RWPE1 (cell line): ENCODE measurements around the gene CDH20.

Experiments
- CTCF ChIA-PET: fragments of 350-600 bp; sonication (Branson Sonifier 250); formaldehyde crosslinking; extraction: SDS; loops from one replicate; lab custom pipeline; 2021; lab: Yijun Ruan, JAX
- POLR2A ChIA-PET: fragments of 400-600 bp; formaldehyde crosslinking; extraction: SDS; loops from one replicate; lab custom pipeline; 2020; ENCODE audit warnings: antibody characterized with exemption; ENCODE audit not compliant: low non-redundant PET; lab: Yijun Ruan, JAX
- DNase-seq: peaks from one replicate; pipeline ENCODE4 v3.0.0; 2012; ENCODE audit warnings: low spot score
- H3K27ac ChIP-seq: fragments of 450-650 bp; 2 replicates; pipeline ENCODE4 v1.5.1; 2017
- TF ChIP-seq, protein P1 (sequence below): fragments of 450-650 bp; conservative IDR thresholded peaks from 2 replicates; pipeline ENCODE4 v1.5.1; 2017; ENCODE audit warnings: low read depth, mild to moderate bottlenecking

Gene CDH20

DNA sequence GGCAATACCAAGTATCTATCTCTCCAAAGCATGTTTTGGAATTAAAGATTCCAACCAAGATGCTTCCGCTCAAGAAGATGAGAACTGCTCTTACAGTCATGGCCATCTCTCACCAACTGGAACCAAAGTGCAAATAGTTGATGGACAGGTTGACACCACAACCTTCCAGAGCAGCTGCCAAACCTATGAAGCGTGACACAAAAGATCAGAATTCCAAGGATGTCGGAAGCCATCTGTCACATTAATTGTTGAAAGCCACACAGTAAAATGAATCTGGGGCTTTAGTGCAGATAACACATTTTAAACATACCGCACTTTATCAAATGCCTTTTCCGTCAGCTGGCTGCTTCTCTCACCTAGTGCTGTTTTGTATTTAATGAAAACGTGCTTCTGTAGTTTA, 195.7 kb downstream of the CDH20 start:
- TF ChIP-seq, protein P1, sequence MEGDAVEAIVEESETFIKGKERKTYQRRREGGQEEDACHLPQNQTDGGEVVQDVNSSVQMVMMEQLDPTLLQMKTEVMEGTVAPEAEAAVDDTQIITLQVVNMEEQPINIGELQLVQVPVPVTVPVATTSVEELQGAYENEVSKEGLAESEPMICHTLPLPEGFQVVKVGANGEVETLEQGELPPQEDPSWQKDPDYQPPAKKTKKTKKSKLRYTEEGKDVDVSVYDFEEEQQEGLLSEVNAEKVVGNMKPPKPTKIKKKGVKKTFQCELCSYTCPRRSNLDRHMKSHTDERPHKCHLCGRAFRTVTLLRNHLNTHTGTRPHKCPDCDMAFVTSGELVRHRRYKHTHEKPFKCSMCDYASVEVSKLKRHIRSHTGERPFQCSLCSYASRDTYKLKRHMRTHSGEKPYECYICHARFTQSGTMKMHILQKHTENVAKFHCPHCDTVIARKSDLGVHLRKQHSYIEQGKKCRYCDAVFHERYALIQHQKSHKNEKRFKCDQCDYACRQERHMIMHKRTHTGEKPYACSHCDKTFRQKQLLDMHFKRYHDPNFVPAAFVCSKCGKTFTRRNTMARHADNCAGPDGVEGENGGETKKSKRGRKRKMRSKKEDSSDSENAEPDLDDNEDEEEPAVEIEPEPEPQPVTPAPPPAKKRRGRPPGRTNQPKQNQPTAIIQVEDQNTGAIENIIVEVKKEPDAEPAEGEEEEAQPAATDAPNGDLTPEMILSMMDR: no peak
- ChIA-PET CTCF (no interaction called here), POLR2A (no interaction called here)
- no peak for DNase-seq
- no peak overlapping the region for H3K27ac ChIP-seq

DNA sequence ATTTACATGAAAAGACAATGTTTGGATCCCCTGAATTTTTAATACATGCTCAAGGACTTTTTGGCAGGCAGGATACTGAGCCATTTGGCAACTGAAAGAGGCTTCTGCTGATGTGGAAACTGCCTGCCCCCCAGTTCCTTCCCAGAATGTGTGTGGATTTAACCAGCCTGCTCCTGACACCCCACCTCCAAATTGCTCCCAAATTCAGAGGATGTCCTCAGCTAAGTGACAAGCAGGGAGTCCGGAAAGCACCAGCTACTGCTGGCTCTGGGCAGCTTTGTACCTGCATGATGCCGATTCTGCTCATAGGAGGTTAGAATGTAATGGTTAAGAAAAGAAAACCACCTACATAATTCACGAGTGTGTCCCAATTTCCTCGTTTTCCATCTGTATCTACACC, 197.5 kb downstream of the CDH20 start:
- H3K27ac ChIP-seq: no peak overlapping the region
- TF ChIP-seq, protein P1: no peak
- ChIA-PET CTCF (no interaction called here), POLR2A (no interaction called here)
- no peak for DNase-seq

- no peak overlapping the region for H3K27ac ChIP-seq
- POLR2A ChIA-PET: no interaction called here
- DNase-seq: no peak
- TF ChIP-seq, protein P1: no peak
- CTCF ChIA-PET: no interaction called here
These were observed 198.0 kb downstream of the CDH20 start for GRCh38 chr18:61531182-61531581.

GRCh38 chr18:61531891-61532290, 198.7 kb downstream of the CDH20 start:
- no peak for DNase-seq
- ChIA-PET POLR2A (no interaction called here), CTCF (interaction anchor here (0.6 to 0.7 kb wide), 2 partner anchors 165 to 426 kb away, joined by 3 read pairs; no protein-coding TSS in a partner anchor)
- H3K27ac ChIP-seq: no peak overlapping the region
- TF ChIP-seq, protein P1: no peak

DNA sequence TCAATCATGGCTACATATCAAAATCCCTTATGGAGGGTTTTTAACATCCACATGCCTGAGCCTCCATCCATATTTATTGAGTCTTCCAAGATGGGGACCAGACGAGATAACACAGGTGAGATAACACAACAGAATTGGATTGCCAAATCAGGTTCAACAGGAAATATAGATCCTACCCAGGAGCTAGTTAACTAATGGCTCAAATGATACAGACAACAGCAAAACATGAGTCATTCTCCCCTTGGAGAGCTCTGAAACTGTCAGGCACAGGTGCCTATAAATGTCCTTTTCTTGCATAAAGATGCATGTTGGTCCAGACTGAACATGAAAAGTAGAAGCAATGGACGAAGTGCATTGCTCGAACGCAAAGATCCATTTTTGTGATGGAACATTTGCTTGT, 202.2 kb downstream of the CDH20 start:
- DNase-seq: no peak
- H3K27ac ChIP-seq: no peak overlapping the region
- CTCF ChIA-PET: no interaction called here
- POLR2A ChIA-PET: no interaction called here
- TF ChIP-seq, protein P1: no peak

DNA sequence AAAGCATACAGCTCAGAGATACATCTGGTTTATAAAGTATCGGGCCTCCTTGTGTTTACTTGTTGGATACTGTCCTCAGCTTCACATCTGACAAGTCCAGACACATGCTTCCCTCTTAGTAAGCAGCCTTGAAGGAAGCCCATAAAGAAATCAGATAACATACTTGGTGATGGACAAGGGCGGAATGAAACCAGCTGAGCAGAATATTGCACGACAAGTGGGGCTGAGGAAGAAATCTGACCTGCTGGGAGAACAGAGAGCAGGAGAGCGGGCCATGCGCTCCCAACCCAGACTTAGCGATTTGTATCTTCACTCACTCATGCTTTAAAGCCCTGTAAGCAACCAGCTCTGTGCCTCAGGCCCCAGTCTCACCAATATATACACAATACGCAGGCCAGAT, 208.4 kb downstream of the CDH20 start:
- H3K27ac ChIP-seq: peak overlapping the region; percentile 58
- peak; percentile 58 for DNase-seq
- POLR2A ChIA-PET: no interaction called here
- CTCF ChIA-PET: no interaction called here
- TF ChIP-seq, protein P1: no peak
